Stomach (tissue), 8 donors: ENCODE measurements around the gene SMIM45.
A peak's percentile ranks its signal among the peaks of the same experiment; 100 is the strongest.

ENCODE experiments used
- DNase-seq, 2 donors: peaks; one replicate each; pipeline versions ENCODE4 v3.0.0 to v3.0.0-alpha.2; 2013 to 2019
- H3K27ac ChIP-seq, 5 donors: fragments of 200-600 bp in 4 of 5; sonication (generic) in 4 of 5; one replicate each; pipeline ENCODE4 v1.5.1; 2013 to 2019; ENCODE audit warnings: mild to moderate bottlenecking in 1 of 5, moderate library complexity in 1 of 5
- H3K27me3 ChIP-seq, 3 donors: fragments of 200-600 bp; sonication (generic); one replicate each; pipeline ENCODE4 v1.5.1; 2017 to 2019; ENCODE audit warnings: mixed run types in 1 of 3
- H3K36me3 ChIP-seq, 4 donors: fragments of 200-600 bp; sonication (generic); 1 replicate in 3 of 4; 2 replicates in 1 of 4; pipeline ENCODE4 v1.5.1; 2016 to 2019
- H3K4me1 ChIP-seq, 4 donors: fragments of 200-600 bp; sonication (generic); one replicate each; pipeline ENCODE4 v1.5.1; 2016 to 2019
- H3K4me3 ChIP-seq, 4 donors: fragments of 200-600 bp; sonication (generic) in 3 of 4; one replicate each; pipeline ENCODE4 v1.5.1; 2016 to 2019; ENCODE audit warnings: mild to moderate bottlenecking in 1 of 4
- H3K9me3 ChIP-seq, 4 donors: fragments of 200-600 bp; sonication (generic); one replicate each; pipeline ENCODE4 v1.5.1; 2016 to 2019
- CTCF ChIP-seq, 7 experiments: fragments of 450-650 bp in 4 of 7; fragments of 200-600 bp in 3 of 7; sonication (generic) in 3 of 7; IDR thresholded peaks; one replicate each; pipeline ENCODE4 v1.5.1; 2016 to 2019; ENCODE audit warnings: antibody characterized with exemption in 7 of 7, control low read depth in 2 of 7, mild to moderate bottlenecking in 1 of 7
- EP300 ChIP-seq: sonication (generic); formaldehyde crosslinking; IDR thresholded peaks from one replicate; pipeline ENCODE4 v1.6.1; 2017; ENCODE audit warnings: antibody characterized with exemption
- POLR2A ChIP-seq, 4 donors: fragments of 450-650 bp; IDR thresholded peaks; one replicate each; pipeline ENCODE4 v1.6.1; 2016; ENCODE audit warnings: antibody characterized with exemption in 4 of 4, control low read depth in 2 of 4, mild to moderate bottlenecking in 1 of 4, moderate library complexity in 1 of 4
- POLR2AphosphoS5 ChIP-seq, 3 donors: sonication (generic); formaldehyde crosslinking; IDR thresholded peaks; one replicate each; pipeline ENCODE4 v1.6.1; 2016; ENCODE audit warnings: antibody characterized with exemption in 3 of 3
- WGBS, 5 donors: extraction: QIAGEN DNeasy Blood & Tissue Kit in 3 of 5; methylation state at CpG; one replicate each; pipeline versions ENCODE4 v1.1.5 to v1.1.7; 2013 to 2018; 5-methylcytosine and 5-hydroxymethylcytosine counted together
- intact Hi-C: fragments of 100-400 bp; cut with DNase I; formaldehyde crosslinking; loops from one replicate; pipeline ENCODE4 v1.15.1; 2023; ENCODE audit warnings: low total_unique reads
- donor health status: healthy with polysubstance abuse.
- donor health status: Bipolar disorder and iron deficiency.
- donor health status: healthy.

The SMIM45 gene

GRCh38 chr22:41922328-41922727 is 29.6 kb upstream of the SMIM45 start:
- H3K4me1 ChIP-seq, result peaks cover 20 to 44% (median 37%) of the 10 kb centered on the region in 4 donors
- intact Hi-C loops, result no loop called here
- DNase-seq, result no peak
- no peak overlapping the region for H3K27ac ChIP-seq
- WGBS, 5 donors, result 83 to 89% (median 86%) methylated on average over 5 of the region's 5 CpGs
- peaks cover 0 to 83% (median 41%) of the 10 kb centered on the region in 3 donors for H3K27me3 ChIP-seq
- no peaks in the 10 kb centered on the region for H3K36me3 ChIP-seq
- H3K4me3 ChIP-seq, result no peak overlapping the region
- no peak for TF ChIP-seq CTCF (IDR thresholded peaks at IDR 0.05)
- TF ChIP-seq EP300, result no peak
- TF ChIP-seq POLR2A (IDR thresholded peaks at IDR 0.05), result no peak
- TF ChIP-seq POLR2AphosphoS5 (IDR thresholded peaks at IDR 0.05), result no peak
- H3K9me3 ChIP-seq, result no peaks in the 10 kb centered on the region

DNA sequence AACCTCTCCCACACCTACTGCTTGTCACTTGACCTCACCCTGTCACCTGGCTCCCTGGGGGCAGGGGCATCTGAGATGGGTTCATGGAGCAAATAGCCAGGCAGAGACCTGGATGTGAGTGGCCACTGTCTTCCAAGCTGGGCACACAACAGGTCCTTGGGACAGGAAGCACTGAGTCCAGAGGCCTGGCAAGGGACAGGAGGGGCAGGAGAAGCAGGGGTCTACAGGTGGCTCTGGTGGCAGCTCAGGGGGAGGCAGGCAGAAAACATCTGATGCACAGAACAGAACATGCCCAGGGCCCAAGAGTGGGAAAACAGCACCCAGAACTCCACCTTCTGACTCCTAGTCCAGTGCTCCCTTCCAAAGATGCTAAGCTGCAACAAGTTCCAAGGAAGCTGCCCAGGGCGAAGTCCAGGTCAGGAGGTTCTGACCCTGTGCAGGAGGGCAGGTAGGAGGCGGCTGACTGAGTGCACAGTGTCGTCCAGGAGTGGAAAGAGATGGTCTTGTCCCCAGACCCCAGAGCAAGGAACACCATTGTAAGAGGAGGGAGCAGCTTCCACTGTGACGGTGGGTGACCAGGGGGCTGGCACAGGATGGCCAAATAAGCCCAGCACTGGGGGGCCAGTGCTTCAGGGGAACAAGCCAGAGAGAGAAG is 28.9 kb upstream of the SMIM45 start:
- Histone ChIP-seq H3K4me1 (peaks cover 20 to 39% (median 33%) of the 10 kb centered on the region in 4 donors), H3K9me3 (no peaks in the 10 kb centered on the region), H3K36me3 (no peaks in the 10 kb centered on the region), H3K27ac (no peak overlapping the region), H3K27me3 (peaks cover 0 to 83% (median 35%) of the 10 kb centered on the region in 3 donors), H3K4me3 (no peak overlapping the region)
- intact Hi-C loops, result no loop called here
- DNase-seq, result no peak
- TF ChIP-seq EP300 (no peak), POLR2AphosphoS5 (IDR thresholded peaks at IDR 0.05) (no peak), CTCF (IDR thresholded peaks at IDR 0.05) (no peak), POLR2A (IDR thresholded peaks at IDR 0.05) (no peak)
- WGBS, 5 donors, result 89 to 91% (median 90%) methylated on average over 4 of the region's 4 CpGs

DNA sequence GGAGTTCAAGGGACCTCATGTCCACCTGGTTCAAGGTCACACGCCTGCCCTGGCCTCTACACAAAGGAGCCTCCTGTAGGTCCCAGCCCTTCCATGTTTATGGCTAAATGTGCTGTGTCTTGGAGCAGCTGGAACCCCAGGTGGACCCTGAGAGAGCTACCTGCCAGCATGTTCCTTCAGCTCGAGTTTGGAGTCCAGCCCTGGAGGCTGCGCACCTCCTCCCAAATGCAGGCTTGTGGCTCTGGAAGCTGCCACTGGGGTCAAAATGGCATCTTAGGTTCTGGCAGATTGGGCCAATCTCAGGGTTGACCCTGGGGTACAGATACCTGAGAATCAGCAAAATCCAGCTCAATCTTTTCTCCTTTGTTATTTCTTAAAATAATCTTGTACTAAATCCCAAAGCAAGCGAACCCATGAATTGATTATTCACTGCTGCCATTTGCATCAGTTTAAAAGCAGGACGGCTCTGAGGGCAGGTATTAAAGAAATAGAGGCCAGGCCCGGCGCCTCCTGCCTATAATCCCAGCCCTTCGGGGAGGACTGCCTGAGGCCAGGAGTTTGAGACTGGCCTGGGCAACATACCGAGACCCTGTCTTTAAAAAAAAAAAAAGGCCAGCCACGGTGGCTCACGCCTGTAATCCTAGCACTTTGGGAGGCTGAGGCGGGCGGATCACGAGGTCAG is 28.2 kb upstream of the SMIM45 start:
- no peaks in the 10 kb centered on the region for H3K9me3 ChIP-seq
- no peak for DNase-seq
- peaks cover 20 to 34% (median 28%) of the 10 kb centered on the region in 4 donors for H3K4me1 ChIP-seq
- no peak overlapping the region for H3K4me3 ChIP-seq
- 87 to 94% (median 91%) methylated on average over 13 to 14 of the region's 14 CpGs for WGBS, 5 donors
- H3K36me3 ChIP-seq, result no peaks in the 10 kb centered on the region
- intact Hi-C loops, result no loop called here
- H3K27ac ChIP-seq, result no peak overlapping the region
- H3K27me3 ChIP-seq, result peaks cover 0 to 79% (median 35%) of the 10 kb centered on the region in 3 donors
- TF ChIP-seq CTCF (IDR thresholded peaks at IDR 0.05) (no peak), POLR2A (IDR thresholded peaks at IDR 0.05) (no peak), EP300 (no peak), POLR2AphosphoS5 (IDR thresholded peaks at IDR 0.05) (no peak)

GRCh38 chr22:41925783-41926460 is 26.0 kb upstream of the SMIM45 start:
- no peak for TF ChIP-seq POLR2AphosphoS5 (IDR thresholded peaks at IDR 0.05)
- TF ChIP-seq CTCF (IDR thresholded peaks at IDR 0.05), result peak in 5 of 7 experiments; percentile 12 to 86 (median 76)
- TF ChIP-seq POLR2A (IDR thresholded peaks at IDR 0.05), result no peak
- H3K4me1 ChIP-seq, result peaks cover 10 to 16% (median 15%) of the 10 kb centered on the region in 4 donors
- peak; percentile 87 for DNase-seq
- no peaks in the 10 kb centered on the region for H3K36me3 ChIP-seq
- intact Hi-C loops, result no loop called here
- H3K27me3 ChIP-seq, result peaks cover 0 to 57% (median 20%) of the 10 kb centered on the region in 3 donors
- H3K4me3 ChIP-seq, result peak overlapping the region; percentile 42 to 64 (median 56)
- 3 to 12% (median 7%) methylated on average over 25 to 43 of the region's 48 CpGs for WGBS, 5 donors
- no peaks in the 10 kb centered on the region for H3K9me3 ChIP-seq
- peak overlapping the region in 2 of 5 donors; percentile 51 to 61 for H3K27ac ChIP-seq
